Hepatocyte (in vitro differentiated cells): ENCODE measurements around the gene SEC61A2. TPM values are rescaled to one million over a fixed set of nuclear protein-coding genes. Genes with fewer than 3 reads are reported as not detected.

Experiments
- DNase-seq: peaks from one replicate; pipeline ENCODE4 v3.0.0-alpha.2; 2016; ENCODE audit warnings: low spot score
- H2AFZ ChIP-seq: fragments of 200-600 bp; sonication (generic); 2 replicates; pipeline ENCODE4 v1.6.0; 2016; ENCODE audit warnings: antibody characterized with exemption, mild to moderate bottlenecking
- H3K27ac ChIP-seq: fragments of 200-600 bp; sonication (generic); 2 replicates; pipeline ENCODE4 v1.5.1; 2016; ENCODE audit warnings: mild to moderate bottlenecking
- H3K27me3 ChIP-seq: fragments of 200-600 bp; sonication (generic); 2 replicates; pipeline ENCODE4 v1.6.1; 2016
- H3K36me3 ChIP-seq: fragments of 200-600 bp; sonication (generic); replicated peaks from 2 replicates; pipeline ENCODE4 v1.5.1; 2016; ENCODE audit warnings: low read depth; ENCODE audit not compliant: insufficient read depth
- H3K4me1 ChIP-seq: fragments of 200-600 bp; sonication (generic); 2 replicates; pipeline ENCODE4 v1.5.1; 2016; ENCODE audit warnings: mild to moderate bottlenecking, moderate library complexity; ENCODE audit not compliant: insufficient read depth
- H3K4me2 ChIP-seq: fragments of 200-600 bp; sonication (generic); 2 replicates; pipeline ENCODE4 v1.6.0; 2016
- H3K4me3 ChIP-seq: fragments of 200-600 bp; sonication (generic); 2 replicates; pipeline ENCODE4 v1.5.1; 2016; ENCODE audit warnings: mild to moderate bottlenecking
- H3K79me2 ChIP-seq: fragments of 200-600 bp; sonication (generic); 2 replicates; pipeline ENCODE4 v1.6.0; 2017; ENCODE audit warnings: mild to moderate bottlenecking
- H3K9me2 ChIP-seq: fragments of 200-600 bp; sonication (generic); replicated peaks from 2 replicates; pipeline ENCODE4 v1.6.0; 2017; ENCODE audit warnings: mild to moderate bottlenecking; ENCODE audit not compliant: insufficient read depth
- H3K9me3 ChIP-seq: fragments of 200-600 bp; sonication (generic); 2 replicates; pipeline ENCODE4 v1.5.1; 2016; ENCODE audit warnings: low read depth, mild to moderate bottlenecking
- H4K20me1 ChIP-seq: fragments of 200-600 bp; sonication (generic); 2 replicates; pipeline ENCODE4 v1.6.0; 2016; ENCODE audit warnings: mild to moderate bottlenecking; ENCODE audit not compliant: insufficient read depth, poor library complexity, severe bottlenecking
- CTCF ChIP-seq: fragments of 200-600 bp; sonication (generic); IDR thresholded peaks from 2 replicates; pipeline ENCODE4 v1.5.1; 2016; ENCODE audit warnings: antibody characterized with exemption, mild to moderate bottlenecking; ENCODE audit not compliant: poor library complexity
- EZH2 ChIP-seq: fragments of 200-600 bp; sonication (generic); IDR thresholded peaks from 2 replicates; pipeline ENCODE4 v1.6.1; 2016; ENCODE audit warnings: antibody characterized with exemption, mild to moderate bottlenecking, borderline replicate concordance
- EZH2phosphoT487 ChIP-seq: fragments of 200-600 bp; sonication (generic); IDR thresholded peaks from one replicate; pipeline ENCODE4 v1.6.1; 2018; ENCODE audit warnings: antibody characterized with exemption, mild to moderate bottlenecking, low read depth, moderate library complexity; ENCODE audit not compliant: unreplicated experiment, severe bottlenecking
- WGBS: methylation state at CpG from one replicate; pipeline ENCODE4 v1.1.6; 2016; ENCODE audit warnings: low lambda C conversion rate; ENCODE audit errors: missing lambda C conversion rate; 5-methylcytosine and 5-hydroxymethylcytosine counted together
- polyA plus RNA-seq: library from polyadenylated mRNA; unstranded; fragments of >200 nt; fragmentation: Nextera tagmentation; extraction: Ambion mirVana; gene quantifications from 2 replicates; pipeline ENCODE4 v1.2.1, GENCODE V29; 2016
- total RNA-seq: library from RNA; depleted of rRNA; stranded (reverse); fragments of >200 nt; gene quantifications from 2 replicates; pipeline ENCODE4 v1.2.3, GENCODE V29; 2014

SEC61A2 gene
- total and polyA plus RNA-seq, 2 experiments from 2014 or later = 12.2 to 13.7 TPM

GRCh38 chr10:12205082-12205481 is 75.6 kb downstream of the SEC61A2 start:
- H3K4me1 ChIP-seq = no peaks in the 10 kb centered on the region
- peaks cover 63% of the 10 kb centered on the region for H3K79me2 ChIP-seq
- H3K36me3 ChIP-seq = no peaks in the 10 kb centered on the region
- 89% methylated on average over 3 of the region's 3 CpGs for WGBS
- no peaks in the 10 kb centered on the region for H4K20me1 ChIP-seq
- H3K9me3 ChIP-seq = no peaks in the 10 kb centered on the region
- H3K27ac ChIP-seq = no peak overlapping the region
- no peaks in the 10 kb centered on the region for H3K27me3 ChIP-seq
- no peaks in the 10 kb centered on the region for H3K9me2 ChIP-seq
- H3K4me3 ChIP-seq = no peak overlapping the region
- H2AFZ ChIP-seq = no peak overlapping the region
- no peak overlapping the region for H3K4me2 ChIP-seq
- no peak for TF ChIP-seq EZH2phosphoT487
- DNase-seq = no peak

- no peaks in the 10 kb centered on the region for H3K9me2 ChIP-seq
- DNase-seq = no peak
- no peak overlapping the region for H2AFZ ChIP-seq
- 54% methylated on average over 3 of the region's 3 CpGs for WGBS
- H3K4me1 ChIP-seq = no peaks in the 10 kb centered on the region
- peaks cover 45% of the 10 kb centered on the region for H3K79me2 ChIP-seq
- H3K4me3 ChIP-seq = no peak overlapping the region
- no peaks in the 10 kb centered on the region for H3K9me3 ChIP-seq
- H3K36me3 ChIP-seq = peaks cover 6% of the 10 kb centered on the region
- H4K20me1 ChIP-seq = no peaks in the 10 kb centered on the region
- H3K4me2 ChIP-seq = no peak overlapping the region
- H3K27me3 ChIP-seq = no peaks in the 10 kb centered on the region
- no peak for TF ChIP-seq CTCF
- TF ChIP-seq EZH2 = no peak
- no peak for TF ChIP-seq EZH2phosphoT487
- no peak overlapping the region for H3K27ac ChIP-seq
These were observed 77.6 kb downstream of the SEC61A2 start for GRCh38 chr10:12207114-12207513.

GRCh38 chr10:12208460-12208859 is 79.0 kb downstream of the SEC61A2 start:
- H3K9me3 ChIP-seq = no peaks in the 10 kb centered on the region
- no peak for DNase-seq
- H3K4me1 ChIP-seq = no peaks in the 10 kb centered on the region
- no peak overlapping the region for H3K4me3 ChIP-seq
- no peak overlapping the region for H2AFZ ChIP-seq
- H4K20me1 ChIP-seq = no peaks in the 10 kb centered on the region
- H3K27me3 ChIP-seq = no peaks in the 10 kb centered on the region
- H3K4me2 ChIP-seq = no peak overlapping the region
- TF ChIP-seq EZH2phosphoT487 = no peak
- no peak for TF ChIP-seq EZH2
- no peak for TF ChIP-seq CTCF
- no peak overlapping the region for H3K27ac ChIP-seq
- no peaks in the 10 kb centered on the region for H3K9me2 ChIP-seq
- peaks cover 6% of the 10 kb centered on the region for H3K36me3 ChIP-seq
- WGBS = 95% methylated on average over 5 of the region's 5 CpGs
- peaks cover 33% of the 10 kb centered on the region for H3K79me2 ChIP-seq

- H3K79me2 ChIP-seq = peaks cover 3% of the 10 kb centered on the region
- H4K20me1 ChIP-seq = no peaks in the 10 kb centered on the region
- WGBS = 93% methylated on average over 3 of the region's 3 CpGs
- no peaks in the 10 kb centered on the region for H3K9me2 ChIP-seq
- no peak overlapping the region for H3K27ac ChIP-seq
- no peak overlapping the region for H3K4me3 ChIP-seq
- H3K27me3 ChIP-seq = no peaks in the 10 kb centered on the region
- no peaks in the 10 kb centered on the region for H3K9me3 ChIP-seq
- DNase-seq = no peak
- no peak overlapping the region for H3K4me2 ChIP-seq
- peaks cover 6% of the 10 kb centered on the region for H3K36me3 ChIP-seq
- TF ChIP-seq EZH2 (no peak), CTCF (no peak), EZH2phosphoT487 (no peak)
- H3K4me1 ChIP-seq = no peaks in the 10 kb centered on the region
- no peak overlapping the region for H2AFZ ChIP-seq
These were observed 83.0 kb downstream of the SEC61A2 start for GRCh38 chr10:12212454-12212853.
